TTC549 (cell line): Measurements from ENCODE around the gene NEK6.
"Not testable (repeated sequence)": the region's sequence is repeated elsewhere in the genome, so short reads cannot be mapped to it uniquely, and the experiment has no call there.

Source experiments
- FAIRE-seq: peaks from 2 replicates; lab custom pipeline; 2012; peaks lifted over from hg19 to GRCh38; lab: Jason Lieb, UNC

Gene NEK6

GRCh38 chr9:124228516-124228915 lies 29.2 kb upstream of the NEK6 start:
- no peak for FAIRE-seq

GRCh38 chr9:124231095-124231737 lies 26.5 kb upstream of the NEK6 start:
- no peak for FAIRE-seq

- FAIRE-seq, result no peak
Observed at GRCh38 chr9:124238546-124239140, 19.1 kb upstream of the NEK6 start.

DNA sequence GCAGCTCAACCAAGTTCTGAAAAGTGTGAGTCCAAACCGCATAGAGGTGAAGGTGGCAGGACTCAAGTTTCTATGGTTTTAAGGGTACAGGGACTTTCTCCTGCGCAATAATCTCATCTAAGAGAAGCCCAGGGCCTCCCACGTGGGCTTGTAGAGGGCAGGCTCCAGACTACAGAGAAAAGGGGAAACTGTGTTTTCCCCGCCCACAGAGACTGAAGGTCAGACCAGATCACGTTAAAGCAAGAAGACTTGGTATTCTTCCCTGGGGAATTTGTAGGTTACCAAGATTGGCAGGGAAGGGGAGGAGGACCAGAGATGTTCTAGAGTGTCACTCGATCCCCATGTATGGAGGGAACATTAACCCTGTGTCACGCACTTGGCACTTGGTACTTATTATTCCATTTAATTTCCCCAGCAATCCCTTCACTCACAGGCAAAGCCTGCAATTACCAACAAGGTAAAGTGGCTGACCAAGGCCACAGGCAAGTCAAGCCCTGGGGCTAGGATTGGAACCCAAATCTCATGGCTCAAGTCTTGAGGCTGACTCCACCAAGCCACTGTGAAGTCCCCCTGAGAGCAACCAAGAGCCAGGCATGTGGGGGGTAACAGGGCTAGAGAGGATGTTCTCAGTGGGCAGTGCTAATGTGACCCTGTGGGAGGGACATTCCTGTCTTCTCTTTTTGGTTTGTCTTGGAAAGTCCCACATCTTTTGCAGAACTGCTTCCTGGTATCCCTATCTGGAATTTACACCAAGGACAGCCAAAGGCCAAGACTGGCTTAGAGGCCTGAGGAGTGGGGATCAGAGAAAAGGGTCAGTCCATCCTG lies 18.3 kb upstream of the NEK6 start:
- no peak for FAIRE-seq

- FAIRE-seq, result no peak
Observed at GRCh38 chr9:124242331-124243194, 15.2 kb upstream of the NEK6 start.

- FAIRE-seq, result not testable (repeated sequence)
Observed at GRCh38 chr9:124247393-124247792, 10.4 kb upstream of the NEK6 start.

GRCh38 chr9:124248066-124248465 lies 9.7 kb upstream of the NEK6 start:
- FAIRE-seq, result no peak

DNA sequence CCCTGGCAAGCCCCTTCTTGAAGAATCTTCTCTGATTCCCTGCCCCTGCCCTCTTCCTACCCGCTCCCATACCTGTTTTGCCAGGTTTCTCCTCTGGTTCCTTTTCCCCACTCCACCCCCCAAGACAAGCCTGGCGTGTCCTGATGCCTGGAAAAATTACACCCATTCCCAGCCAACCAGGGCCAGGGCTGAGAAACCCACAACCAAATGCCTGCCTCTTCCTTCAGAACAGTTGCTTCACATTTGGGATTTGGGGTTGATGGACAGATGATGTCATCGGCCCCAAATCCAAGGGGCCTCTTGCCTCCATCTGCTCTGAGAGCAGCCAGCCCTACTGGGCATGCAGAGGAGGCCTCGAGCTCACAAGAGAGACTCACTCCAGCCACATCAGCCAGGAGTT lies 8.8 kb upstream of the NEK6 start:
- FAIRE-seq, result no peak

DNA sequence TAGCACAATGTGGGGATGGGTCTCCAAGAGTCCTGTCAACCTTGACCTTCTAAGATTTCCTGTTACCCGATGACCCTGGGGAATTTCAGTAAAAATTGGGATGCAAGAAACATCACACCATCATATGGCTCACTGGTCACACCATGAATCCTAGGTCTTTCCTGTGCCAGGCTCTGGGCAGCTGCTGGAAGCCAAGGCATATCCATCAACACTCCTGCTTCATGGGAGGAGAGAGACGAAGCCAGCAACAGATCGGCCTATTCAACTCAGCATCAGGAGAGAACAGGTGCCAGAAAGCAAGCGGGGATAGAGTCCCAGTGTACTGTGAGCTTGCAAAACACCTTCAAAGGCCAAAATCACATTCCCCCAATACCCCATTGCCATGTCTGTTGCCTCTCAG lies 6.5 kb upstream of the NEK6 start:
- no peak for FAIRE-seq

- no peak for FAIRE-seq
Observed at GRCh38 chr9:124251605-124252378, 6.0 kb upstream of the NEK6 start.

DNA sequence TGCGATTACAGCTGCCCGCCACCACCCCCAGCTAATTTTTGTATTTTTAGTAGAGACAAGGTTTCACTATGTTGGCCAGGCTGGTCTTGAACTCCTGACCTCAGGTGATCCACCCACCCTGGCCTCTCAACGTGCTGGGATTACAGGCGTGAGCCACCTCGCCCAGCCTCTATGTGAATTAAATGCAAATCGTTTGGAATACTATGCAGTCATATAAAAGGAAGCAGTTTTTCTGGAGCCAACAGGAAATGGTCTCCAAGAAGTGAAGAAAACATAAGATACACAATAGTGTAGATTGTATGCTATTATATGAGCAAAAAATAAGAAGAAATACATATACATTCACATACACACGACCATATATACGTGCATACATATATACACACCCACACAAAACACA lies 4.9 kb upstream of the NEK6 start:
- not testable (repeated sequence) for FAIRE-seq

DNA sequence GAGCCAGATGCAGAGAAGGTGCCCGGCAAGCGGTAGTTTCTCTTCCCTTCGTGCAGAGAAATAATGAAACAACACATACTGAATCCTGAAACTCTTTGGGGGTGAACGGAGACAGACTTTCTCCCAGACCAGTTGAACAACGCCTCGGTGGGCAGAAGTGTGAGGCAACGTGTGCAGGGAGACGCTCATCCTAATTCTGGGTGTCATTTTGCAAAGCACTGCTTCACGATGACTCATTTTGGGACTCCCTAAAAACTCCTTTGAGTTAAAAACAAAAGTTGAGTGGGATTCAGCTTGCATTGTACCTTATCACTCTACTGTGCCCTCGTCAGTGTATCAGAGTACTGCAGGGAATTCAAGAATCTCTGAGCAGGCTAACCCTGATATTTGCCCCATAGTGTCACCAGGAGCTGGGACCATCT lies 3.5 kb upstream of the NEK6 start:
- FAIRE-seq, result no peak

- FAIRE-seq, result no peak
Observed at GRCh38 chr9:124255222-124255621, 2.5 kb upstream of the NEK6 start.

- no peak for FAIRE-seq
Observed at GRCh38 chr9:124256517-124257069, 1.2 kb upstream of the NEK6 start.

GRCh38 chr9:124257070-124257843 lies 492 bp upstream of the NEK6 start:
- FAIRE-seq, result no peak

DNA sequence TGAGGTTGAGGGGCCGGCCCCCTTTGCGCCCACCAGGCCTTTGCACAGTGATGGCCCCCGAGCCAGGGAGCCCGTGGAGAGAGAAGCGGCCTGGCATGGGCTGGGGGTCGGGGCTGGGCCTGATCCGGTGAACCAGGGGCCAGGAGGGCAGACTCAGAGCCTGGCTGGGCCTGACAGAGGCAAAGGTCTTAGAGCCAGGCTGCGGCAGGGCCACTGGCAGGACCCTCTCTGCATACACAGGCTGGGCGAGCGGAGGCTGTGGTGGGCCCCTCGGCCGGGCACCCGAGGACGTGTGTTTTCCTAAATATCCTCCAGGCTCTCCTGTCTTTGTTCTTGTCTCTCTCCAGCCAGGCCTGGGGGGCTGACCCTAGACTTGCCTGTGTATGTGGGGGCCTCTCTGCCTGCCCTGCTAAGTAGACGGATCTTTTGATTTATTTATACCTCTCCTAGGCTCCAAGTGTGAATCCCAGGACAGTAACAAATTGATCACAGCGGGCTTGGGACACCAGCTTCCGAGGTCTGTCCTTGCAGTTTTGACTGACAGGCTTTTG lies 933 bp downstream of the NEK6 start:
- FAIRE-seq, result no peak

- FAIRE-seq, result no peak
Observed at GRCh38 chr9:124259158-124259808, 1.5 kb downstream of the NEK6 start.

- FAIRE-seq, result no peak
Observed at GRCh38 chr9:124260769-124261603, 3.2 kb downstream of the NEK6 start.
